Measurements from ENCODE around the gene PCCA. TPM values are rescaled to one million over a fixed set of nuclear protein-coding genes. Genes with fewer than 3 reads are reported as not detected.

PCCA gene
- total RNA-seq, 4 donors from 2014 or later = 24.8 to 122 (median 53.0) TPM

DNA sequence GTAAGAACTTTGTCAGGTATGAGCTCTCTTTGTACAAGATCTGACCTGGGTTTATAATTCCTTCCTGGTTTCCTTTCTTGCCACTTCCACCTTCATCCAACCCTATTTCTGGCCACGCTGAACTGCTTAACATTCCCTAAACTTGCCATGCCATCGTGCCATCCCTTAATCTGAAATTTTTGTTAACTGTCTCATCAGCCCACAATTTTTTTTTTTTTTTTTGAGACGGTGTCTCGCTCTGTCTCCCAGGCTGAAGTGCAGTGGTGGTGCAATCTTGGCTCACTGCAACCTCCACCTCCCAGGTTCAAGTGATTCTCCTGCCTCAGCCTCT is 355.1 kb downstream of the PCCA start:
- no peak overlapping the region for H3K4me3 ChIP-seq
- intact Hi-C loops (cut with DNase I; ENCODE audit: low total_unique reads) = no loop called here
- no peak overlapping the region for H3K27ac ChIP-seq
- H3K36me3 ChIP-seq = no peaks in the 10 kb centered on the region
- no peaks in the 10 kb centered on the region for H3K9me3 ChIP-seq
- no peak for DNase-seq
- no peaks in the 10 kb centered on the region for H3K27me3 ChIP-seq
- H3K4me1 ChIP-seq = no peaks in the 10 kb centered on the region
- no peak for TF ChIP-seq POLR2A (IDR thresholded peaks at IDR 0.05)
- TF ChIP-seq, protein P1, sequence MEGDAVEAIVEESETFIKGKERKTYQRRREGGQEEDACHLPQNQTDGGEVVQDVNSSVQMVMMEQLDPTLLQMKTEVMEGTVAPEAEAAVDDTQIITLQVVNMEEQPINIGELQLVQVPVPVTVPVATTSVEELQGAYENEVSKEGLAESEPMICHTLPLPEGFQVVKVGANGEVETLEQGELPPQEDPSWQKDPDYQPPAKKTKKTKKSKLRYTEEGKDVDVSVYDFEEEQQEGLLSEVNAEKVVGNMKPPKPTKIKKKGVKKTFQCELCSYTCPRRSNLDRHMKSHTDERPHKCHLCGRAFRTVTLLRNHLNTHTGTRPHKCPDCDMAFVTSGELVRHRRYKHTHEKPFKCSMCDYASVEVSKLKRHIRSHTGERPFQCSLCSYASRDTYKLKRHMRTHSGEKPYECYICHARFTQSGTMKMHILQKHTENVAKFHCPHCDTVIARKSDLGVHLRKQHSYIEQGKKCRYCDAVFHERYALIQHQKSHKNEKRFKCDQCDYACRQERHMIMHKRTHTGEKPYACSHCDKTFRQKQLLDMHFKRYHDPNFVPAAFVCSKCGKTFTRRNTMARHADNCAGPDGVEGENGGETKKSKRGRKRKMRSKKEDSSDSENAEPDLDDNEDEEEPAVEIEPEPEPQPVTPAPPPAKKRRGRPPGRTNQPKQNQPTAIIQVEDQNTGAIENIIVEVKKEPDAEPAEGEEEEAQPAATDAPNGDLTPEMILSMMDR (IDR thresholded peaks at IDR 0.05) = no peak

DNA sequence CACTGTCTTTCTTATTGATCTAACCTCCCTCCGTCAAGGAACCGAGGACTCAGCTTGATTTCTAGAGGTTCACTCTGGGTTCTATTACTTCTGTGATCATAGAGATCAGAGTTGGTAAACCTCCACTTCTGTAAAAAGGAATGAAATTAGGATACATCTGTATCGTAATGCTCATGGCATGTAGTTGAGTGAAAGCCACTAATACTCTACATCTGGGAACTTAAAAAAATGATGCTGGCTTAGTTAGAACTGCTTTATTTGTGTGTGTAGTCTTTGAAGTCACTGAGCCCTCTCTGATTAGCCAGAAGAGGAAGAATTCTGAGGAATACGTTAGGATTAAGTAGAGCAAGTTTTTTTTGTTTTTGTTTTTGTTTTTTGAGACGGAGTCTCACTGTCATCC is 358.9 kb downstream of the PCCA start:
- no peak overlapping the region for H3K27ac ChIP-seq
- H3K36me3 ChIP-seq = no peaks in the 10 kb centered on the region
- intact Hi-C loops (cut with DNase I; ENCODE audit: low total_unique reads) = no loop called here
- no peak overlapping the region for H3K4me3 ChIP-seq
- H3K4me1 ChIP-seq = no peaks in the 10 kb centered on the region
- no peak for DNase-seq
- no peaks in the 10 kb centered on the region for H3K27me3 ChIP-seq
- no peaks in the 10 kb centered on the region for H3K9me3 ChIP-seq
- no peak for TF ChIP-seq POLR2A (IDR thresholded peaks at IDR 0.05)
- TF ChIP-seq, protein P1 (IDR thresholded peaks at IDR 0.05) = no peak

DNA sequence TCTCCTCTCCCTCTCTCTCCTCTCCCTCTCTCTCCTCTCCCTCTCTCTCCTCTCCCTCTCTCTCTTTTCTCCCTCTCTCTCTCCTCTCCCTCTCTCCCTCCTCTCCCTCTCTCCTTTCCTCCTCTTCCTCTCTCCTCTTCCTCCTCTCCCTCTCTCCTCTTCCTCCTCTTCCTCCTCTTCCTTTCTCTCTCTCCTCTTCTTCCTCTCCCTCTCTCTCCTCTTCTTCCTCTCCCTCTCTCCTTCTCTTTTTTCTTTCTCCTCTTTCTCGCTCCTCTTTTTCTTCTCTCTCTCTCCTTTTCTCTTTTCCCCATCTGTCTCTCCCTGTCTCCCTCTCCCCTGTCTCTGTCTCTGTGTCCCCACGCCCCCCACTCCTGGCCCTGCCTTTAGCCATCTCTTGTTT is 363.0 kb downstream of the PCCA start:
- intact Hi-C loops (cut with DNase I; ENCODE audit: low total_unique reads) = no loop called here
- H3K4me3 ChIP-seq = no peak overlapping the region
- H3K27me3 ChIP-seq = no peaks in the 10 kb centered on the region
- H3K36me3 ChIP-seq = no peaks in the 10 kb centered on the region
- no peak overlapping the region for H3K27ac ChIP-seq
- TF ChIP-seq POLR2A (IDR thresholded peaks at IDR 0.05) = no peak
- TF ChIP-seq, protein P1 (IDR thresholded peaks at IDR 0.05) = no peak
- DNase-seq = no peak
- no peaks in the 10 kb centered on the region for H3K9me3 ChIP-seq
- H3K4me1 ChIP-seq = no peaks in the 10 kb centered on the region

DNA sequence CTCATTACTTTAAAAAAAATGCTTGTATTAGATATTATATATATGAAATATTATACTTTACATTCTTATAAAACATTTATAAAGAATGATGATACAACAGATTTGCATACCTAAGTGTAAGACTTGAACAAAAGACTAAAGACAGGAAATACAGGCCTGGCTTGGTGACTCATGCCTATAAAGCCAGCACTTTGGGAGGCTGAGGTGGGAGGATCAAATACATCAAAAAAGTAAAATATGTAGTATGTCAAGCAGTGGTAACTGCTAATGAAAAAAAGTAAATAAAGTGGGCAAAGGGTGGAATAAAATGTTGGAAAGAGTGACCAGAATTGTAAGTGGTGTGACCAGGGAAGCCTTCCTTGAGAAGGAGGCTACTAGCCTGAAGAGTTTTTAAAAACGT is 366.0 kb downstream of the PCCA start:
- TF ChIP-seq, protein P1 (IDR thresholded peaks at IDR 0.05) = no peak
- TF ChIP-seq POLR2A (IDR thresholded peaks at IDR 0.05) = no peak
- H3K9me3 ChIP-seq = no peaks in the 10 kb centered on the region
- DNase-seq = no peak
- H3K36me3 ChIP-seq = no peaks in the 10 kb centered on the region
- H3K4me1 ChIP-seq = no peaks in the 10 kb centered on the region
- no peaks in the 10 kb centered on the region for H3K27me3 ChIP-seq
- H3K4me3 ChIP-seq = no peak overlapping the region
- no peak overlapping the region for H3K27ac ChIP-seq
- intact Hi-C loops (cut with DNase I; ENCODE audit: low total_unique reads) = no loop called here

DNA sequence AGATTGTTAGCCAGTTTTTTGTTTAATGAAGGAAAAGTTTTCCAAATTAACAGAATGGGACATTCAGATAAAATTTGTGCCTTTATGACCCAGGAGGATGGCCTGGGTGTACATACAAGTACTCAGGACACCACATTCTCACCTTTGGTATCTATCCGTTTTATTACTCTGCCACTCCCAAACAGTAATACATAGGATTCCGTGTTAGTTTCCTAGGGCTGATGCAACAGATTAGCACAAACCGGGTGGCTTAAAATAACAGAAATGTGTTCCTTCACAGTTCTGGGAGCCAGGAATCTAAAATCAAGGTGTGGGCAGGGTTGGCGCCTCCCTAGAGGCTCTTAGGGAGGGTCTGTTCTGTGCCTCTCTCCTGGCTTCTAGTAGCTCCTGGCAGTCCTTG is 369.8 kb downstream of the PCCA start:
- no peaks in the 10 kb centered on the region for H3K36me3 ChIP-seq
- H3K4me3 ChIP-seq = no peak overlapping the region
- intact Hi-C loops (cut with DNase I; ENCODE audit: low total_unique reads) = no loop called here
- H3K4me1 ChIP-seq = no peaks in the 10 kb centered on the region
- DNase-seq = no peak
- no peaks in the 10 kb centered on the region for H3K9me3 ChIP-seq
- no peak overlapping the region for H3K27ac ChIP-seq
- H3K27me3 ChIP-seq = no peaks in the 10 kb centered on the region
- TF ChIP-seq, protein P1 (IDR thresholded peaks at IDR 0.05) = no peak
- no peak for TF ChIP-seq POLR2A (IDR thresholded peaks at IDR 0.05)
